HEK293T (cell line): ENCODE data around the gene ZNF248.
"Not testable (repeated sequence)": the region's sequence is repeated elsewhere in the genome, so short reads cannot be mapped to it uniquely, and the experiment has no call there.

Source experiments
- CTCF ChIA-PET: fragments of 350-600 bp; formaldehyde crosslinking; extraction: SDS; loops from one replicate; lab custom pipeline; 2021; ENCODE audit warnings: antibody characterized with exemption, inconsistent platforms; lab: Yijun Ruan, JAX
- POLR2A ChIA-PET: fragments of 350-600 bp; formaldehyde crosslinking; extraction: SDS; loops from one replicate; lab custom pipeline; 2020; ENCODE audit warnings: antibody characterized with exemption, inconsistent platforms; lab: Yijun Ruan, JAX
- DNase-seq: peaks from one replicate; pipeline ENCODE4 v3.0.0; 2012; ENCODE audit warnings: mixed read lengths; ENCODE audit errors: extremely low spot score
- ARNT ChIP-seq: fragments of 450-650 bp; IDR thresholded peaks from 2 replicates; pipeline ENCODE4 v1.6.1; 2017; ENCODE audit warnings: mild to moderate bottlenecking
- BHLHE40 ChIP-seq: fragments of 450-650 bp; IDR thresholded peaks from 2 replicates; pipeline ENCODE4 v1.6.1; 2016; ENCODE audit warnings: mild to moderate bottlenecking, moderate library complexity, borderline replicate concordance
- CTBP1 ChIP-seq: fragments of 450-650 bp; IDR thresholded peaks from 2 replicates; pipeline ENCODE4 v1.6.1; 2016; ENCODE audit warnings: borderline replicate concordance
- ELF4 ChIP-seq: fragments of 450-650 bp; IDR thresholded peaks from 2 replicates; pipeline ENCODE4 v1.6.1; 2017; ENCODE audit warnings: antibody characterized with exemption
- FOXA1 ChIP-seq: fragments of 450-650 bp; IDR thresholded peaks from 2 replicates; pipeline ENCODE4 v1.6.1; 2016; ENCODE audit warnings: mild to moderate bottlenecking
- FOXK2 ChIP-seq: fragments of 450-650 bp; IDR thresholded peaks from 2 replicates; pipeline ENCODE4 v1.6.1; 2016; ENCODE audit warnings: mild to moderate bottlenecking
- FOXM1 ChIP-seq: fragments of 450-650 bp; IDR thresholded peaks from 2 replicates; pipeline ENCODE4 v1.6.1; 2017; ENCODE audit warnings: mild to moderate bottlenecking, borderline replicate concordance
- HDGF ChIP-seq: fragments of 450-650 bp; IDR thresholded peaks from 2 replicates; pipeline ENCODE4 v1.6.1; 2017; ENCODE audit warnings: antibody characterized with exemption, borderline replicate concordance
- L3MBTL2 ChIP-seq: fragments of 450-650 bp; conservative IDR thresholded peaks from 2 replicates; pipeline ENCODE4 v1.6.1; 2016; ENCODE audit warnings: mild to moderate bottlenecking
- LEF1 ChIP-seq: fragments of 450-650 bp; IDR thresholded peaks from 2 replicates; pipeline ENCODE4 v1.6.1; 2017; ENCODE audit warnings: mild to moderate bottlenecking, borderline replicate concordance
- NFRKB ChIP-seq: fragments of 450-650 bp; IDR thresholded peaks from 2 replicates; pipeline ENCODE4 v1.6.1; 2016; ENCODE audit warnings: mild to moderate bottlenecking, moderate library complexity
- PKNOX1 ChIP-seq: fragments of 450-650 bp; IDR thresholded peaks from 2 replicates; pipeline ENCODE4 v1.6.1; 2016
- SP1 ChIP-seq: fragments of 450-650 bp; IDR thresholded peaks from 2 replicates; pipeline ENCODE4 v1.6.1; 2017
- SUZ12 ChIP-seq: fragments of 450-650 bp; IDR thresholded peaks from 2 replicates; pipeline ENCODE4 v1.6.1; 2016; ENCODE audit warnings: mild to moderate bottlenecking
- TARDBP ChIP-seq: fragments of 450-650 bp; IDR thresholded peaks from 2 replicates; pipeline ENCODE4 v1.6.1; 2016
- ZNF384 ChIP-seq: fragments of 450-650 bp; IDR thresholded peaks from 2 replicates; pipeline ENCODE4 v1.6.1; 2016

ZNF248 gene

GRCh38 chr10:37860494-37861190 is 3.2 kb upstream of the ZNF248 start:
- DNase-seq = no peak
- POLR2A ChIA-PET = no interaction called here
- TF ChIP-seq ARNT = no peak
- no peak for TF ChIP-seq ZNF384
- CTCF ChIA-PET = no interaction called here

GRCh38 chr10:37859270-37859669 is 1.9 kb upstream of the ZNF248 start:
- DNase-seq, POLR2A ChIA-PET, CTCF ChIA-PET: not testable (repeated sequence)

GRCh38 chr10:37856881-37857286 is 526 bp downstream of the ZNF248 start:
- DNase-seq = peak; percentile 7
- CTCF ChIA-PET = no interaction called here
- POLR2A ChIA-PET = interaction anchor here (0.7 to 1.5 kb wide), 3 partner anchors 118 to 545 kb away, joined by 3 to 6 read pairs (median 4); partner anchors contain the start of gene ZNF33A
- TF ChIP-seq CTBP1 (no peak), SUZ12 (no peak), PKNOX1 (no peak), ARNT (no peak), FOXM1 (no peak), SP1 (no peak), BHLHE40 (no peak), HDGF (no peak), L3MBTL2 (no peak), ELF4 (no peak), NFRKB (no peak), FOXK2 (no peak), FOXA1 (no peak), ZNF384 (no peak), TARDBP (no peak), LEF1 (no peak)

GRCh38 chr10:37855636-37856035 is 1.8 kb downstream of the ZNF248 start:
- no peak for TF ChIP-seq ZNF384
- no peak for TF ChIP-seq CTBP1
- TF ChIP-seq ELF4 = no peak
- TF ChIP-seq PKNOX1 = no peak
- TF ChIP-seq TARDBP = no peak
- ChIA-PET POLR2A (interaction anchor here (0.8 kb wide), 1 partner anchor 31 kb away, joined by 3 read pairs; no protein-coding TSS in a partner anchor), CTCF (interaction anchor here (0.7 kb wide), 1 partner anchor 101 kb away, joined by 3 read pairs; no protein-coding TSS in a partner anchor)
- no peak for DNase-seq

- CTCF ChIA-PET = interaction anchor here (0.6 kb wide), 1 partner anchor 25 kb away, joined by 3 read pairs; no protein-coding TSS in a partner anchor
- no peak for DNase-seq
- TF ChIP-seq PKNOX1 = no peak
- no peak for TF ChIP-seq CTBP1
- no peak for TF ChIP-seq ARNT
- TF ChIP-seq BHLHE40 = no peak
- no peak for TF ChIP-seq SUZ12
- no peak for TF ChIP-seq NFRKB
- TF ChIP-seq FOXK2 = no peak
- TF ChIP-seq FOXM1 = no peak
- POLR2A ChIA-PET = no interaction called here
Observed at GRCh38 chr10:37854626-37855025, 2.8 kb downstream of the ZNF248 start.

GRCh38 chr10:37844644-37845043 is 12.8 kb downstream of the ZNF248 start:
- no peak for TF ChIP-seq TARDBP
- no peak for TF ChIP-seq SUZ12
- TF ChIP-seq ZNF384 = no peak
- TF ChIP-seq LEF1 = no peak
- no peak for TF ChIP-seq FOXM1
- TF ChIP-seq ARNT = no peak
- no peak for TF ChIP-seq HDGF
- no peak for TF ChIP-seq FOXA1
- no peak for TF ChIP-seq ELF4
- POLR2A ChIA-PET = no interaction called here

GRCh38 chr10:37839243-37839642 is 18.2 kb downstream of the ZNF248 start:
- ChIA-PET CTCF (no interaction called here), POLR2A (no interaction called here)
- no peak for DNase-seq
- TF ChIP-seq L3MBTL2 = no peak
- TF ChIP-seq FOXM1 = no peak
- TF ChIP-seq TARDBP = no peak
- TF ChIP-seq FOXK2 = no peak
- no peak for TF ChIP-seq LEF1
- no peak for TF ChIP-seq SUZ12
- no peak for TF ChIP-seq ELF4
- no peak for TF ChIP-seq FOXA1
- TF ChIP-seq PKNOX1 = no peak
- TF ChIP-seq BHLHE40 = no peak
- no peak for TF ChIP-seq HDGF
- TF ChIP-seq SP1 = no peak
- TF ChIP-seq NFRKB = no peak
- no peak for TF ChIP-seq ARNT
- TF ChIP-seq CTBP1 = no peak
- TF ChIP-seq ZNF384 = no peak

More at GRCh38 chr10:37844644-37845043, 12.8 kb downstream of the ZNF248 start:
- CTCF ChIA-PET = no interaction called here
- DNase-seq = no peak
